Measurements from ENCODE around the gene RBBP6. TPM values are rescaled to one million over a fixed set of nuclear protein-coding genes. Genes with fewer than 3 reads are reported as not detected.

RBBP6 gene
- total RNA-seq, 1 experiment from 2014 or later, result 54.8 TPM

- no peaks in the 10 kb centered on the region for H3K9me3 ChIP-seq (ENCODE audit: control insufficient read depth, low read depth, low read length)
- no peaks in the 10 kb centered on the region for H3K27me3 ChIP-seq (ENCODE audit: insufficient read depth, low read length)
- no peak overlapping the region for H3K27ac ChIP-seq (ENCODE audit: insufficient read length, low read depth, low read length)
- peaks cover 35% of the 10 kb centered on the region for H3K27me3 Mint-ChIP-seq (ENCODE audit: low read depth)
- no peak overlapping the region for H2AK5ac ChIP-seq (ENCODE audit: insufficient read length, low read length)
- H3K9me3 Mint-ChIP-seq, result peaks cover 2 to 5% of the 10 kb centered on the region in 2 experiments; a peak in 3 of 5 replicates
- H3K23me2 ChIP-seq (ENCODE audit: insufficient read length, low read depth, low read length, poor library complexity, severe bottlenecking), result no peaks in the 10 kb centered on the region
- no peak overlapping the region for H3K23ac ChIP-seq (ENCODE audit: insufficient read length, low read depth, low read length)
- no peak overlapping the region for H4K91ac ChIP-seq (ENCODE audit: insufficient read length, low read depth, low read length)
- H3K79me1 ChIP-seq (ENCODE audit: insufficient read depth, low read depth, low read length, poor library complexity, severe bottlenecking), result no peaks in the 10 kb centered on the region
- no peak overlapping the region for H3K9ac ChIP-seq (ENCODE audit: extremely low read depth, insufficient read length, low read length)
- no peak overlapping the region; a peak in 1 of 7 replicates for H3K27ac Mint-ChIP-seq
- H2BK15ac ChIP-seq (ENCODE audit: low read depth, low read length), result no peak overlapping the region
- no peak overlapping the region for H3K14ac ChIP-seq (ENCODE audit: insufficient read depth, low read length)
- H2BK20ac ChIP-seq (ENCODE audit: low read depth, low read length, poor library complexity, severe bottlenecking), result no peak overlapping the region
- H3K4me3 Mint-ChIP-seq, result no peak overlapping the region
- H2BK12ac ChIP-seq (ENCODE audit: insufficient read length, low read depth, low read length), result no peak overlapping the region
- WGBS (ENCODE audit: extremely low coverage, insufficient read length, low lambda C conversion rate), result no CpG with 5 or more reads among the region's 18 CpGs
- H4K5ac ChIP-seq (ENCODE audit: insufficient read length, low read depth, low read length), result no peak overlapping the region
- H3K18ac ChIP-seq (ENCODE audit: insufficient read length, low read depth, low read length), result no peak overlapping the region
- H3K4me2 ChIP-seq (ENCODE audit: insufficient read depth, insufficient read length, low read length), result no peak overlapping the region
- no peak overlapping the region for H2AFZ ChIP-seq (ENCODE audit: low read length)
- no peak overlapping the region for H3T11ph ChIP-seq (ENCODE audit: low read length)
- H3K56ac ChIP-seq (ENCODE audit: insufficient read length, low read depth, low read length), result no peak overlapping the region
- no peaks in the 10 kb centered on the region for H3K79me2 ChIP-seq (ENCODE audit: insufficient read depth, low read length)
- no peaks in the 10 kb centered on the region for H4K20me1 ChIP-seq (ENCODE audit: control insufficient read depth, insufficient read depth, insufficient read length)
- H3K4ac ChIP-seq (ENCODE audit: low read depth, low read length), result no peak overlapping the region
- no peak overlapping the region for H2BK5ac ChIP-seq (ENCODE audit: insufficient read length, low read length)
- H3K4me1 Mint-ChIP-seq, result peaks cover 4 to 5% of the 10 kb centered on the region in 2 experiments
- peaks cover 0 to 2% (median 0%) of the 10 kb centered on the region in 3 experiments; a peak in 1 of 7 replicates for H3K36me3 Mint-ChIP-seq (ENCODE audit: insufficient read depth in 1 of 3, low read depth in 3 of 3)
- no peak overlapping the region for H4K8ac ChIP-seq (replicated peaks; ENCODE audit: insufficient read length, low read depth, low read length)
- peak; percentile 79 for DNase-seq
- no peak overlapping the region for H2BK120ac ChIP-seq (ENCODE audit: low read depth, low read length, poor library complexity, severe bottlenecking)
- H3K4me1 ChIP-seq (ENCODE audit: insufficient read depth, low read length), result no peaks in the 10 kb centered on the region
- peak; percentile 88 for TF ChIP-seq CTCF (conservative IDR thresholded peaks at IDR 0.05)
These were observed 34.7 kb upstream of the RBBP6 start for GRCh38 chr16:24504472-24505345.

All from H9 (cell line).